ENCODE data around the gene SETD2.
A peak's percentile ranks its signal among the peaks of the same experiment; 100 is the strongest.
"Not testable (repeated sequence)": the region's sequence is repeated elsewhere in the genome, so short reads cannot be mapped to it uniquely, and the experiment has no call there.

Gene SETD2

GRCh38 chr3:47026432-47026831 lies 137.5 kb downstream of the SETD2 start:
- DNase-seq: not testable (repeated sequence)

DNA sequence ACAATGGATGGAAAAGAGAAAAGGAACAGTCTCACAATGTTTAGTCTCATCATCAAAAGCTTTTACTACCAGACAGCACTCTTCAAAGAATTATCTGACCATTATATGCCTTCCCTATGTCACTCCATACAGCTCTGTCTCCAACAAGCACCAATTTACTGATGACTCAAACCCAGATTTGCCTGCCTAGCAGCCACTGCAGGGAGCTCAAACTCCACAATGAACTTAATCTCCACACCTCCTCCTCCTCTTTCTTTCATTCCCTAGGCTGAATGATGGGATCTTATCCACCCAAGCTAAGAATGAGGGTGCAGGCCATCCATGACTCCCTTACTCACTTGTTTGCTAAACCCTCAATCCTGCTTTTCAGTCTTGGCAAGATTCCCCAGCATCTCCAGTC lies 139.0 kb downstream of the SETD2 start:
- DNase-seq: no peak

DNA sequence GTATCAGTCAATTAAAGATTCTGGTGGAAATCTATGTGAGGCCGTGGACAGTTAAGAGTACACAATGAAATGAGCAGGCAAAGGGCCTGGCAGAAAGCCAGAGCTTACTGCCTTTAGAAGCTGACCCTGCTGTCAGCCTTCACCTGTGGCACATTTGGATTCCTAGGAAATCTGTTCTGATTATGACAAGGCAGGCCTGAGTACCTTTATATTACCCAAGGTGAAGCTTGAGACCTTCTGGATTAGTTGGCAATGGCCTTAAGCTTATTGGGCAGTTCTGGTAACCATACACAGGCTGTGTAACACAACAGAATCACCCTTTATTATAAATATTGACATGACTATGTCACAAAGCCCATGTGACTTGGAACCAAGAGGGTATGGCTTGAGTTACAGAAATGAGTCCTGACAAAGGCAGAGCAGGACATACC lies 141.3 kb downstream of the SETD2 start:
- no peak for DNase-seq

GRCh38 chr3:47020311-47020710 lies 143.6 kb downstream of the SETD2 start:
- DNase-seq: no peak

GRCh38 chr3:47019201-47019600 lies 144.7 kb downstream of the SETD2 start:
- DNase-seq: no peak

- no peak for DNase-seq
Observed at GRCh38 chr3:47018269-47018611, 145.7 kb downstream of the SETD2 start.

DNA sequence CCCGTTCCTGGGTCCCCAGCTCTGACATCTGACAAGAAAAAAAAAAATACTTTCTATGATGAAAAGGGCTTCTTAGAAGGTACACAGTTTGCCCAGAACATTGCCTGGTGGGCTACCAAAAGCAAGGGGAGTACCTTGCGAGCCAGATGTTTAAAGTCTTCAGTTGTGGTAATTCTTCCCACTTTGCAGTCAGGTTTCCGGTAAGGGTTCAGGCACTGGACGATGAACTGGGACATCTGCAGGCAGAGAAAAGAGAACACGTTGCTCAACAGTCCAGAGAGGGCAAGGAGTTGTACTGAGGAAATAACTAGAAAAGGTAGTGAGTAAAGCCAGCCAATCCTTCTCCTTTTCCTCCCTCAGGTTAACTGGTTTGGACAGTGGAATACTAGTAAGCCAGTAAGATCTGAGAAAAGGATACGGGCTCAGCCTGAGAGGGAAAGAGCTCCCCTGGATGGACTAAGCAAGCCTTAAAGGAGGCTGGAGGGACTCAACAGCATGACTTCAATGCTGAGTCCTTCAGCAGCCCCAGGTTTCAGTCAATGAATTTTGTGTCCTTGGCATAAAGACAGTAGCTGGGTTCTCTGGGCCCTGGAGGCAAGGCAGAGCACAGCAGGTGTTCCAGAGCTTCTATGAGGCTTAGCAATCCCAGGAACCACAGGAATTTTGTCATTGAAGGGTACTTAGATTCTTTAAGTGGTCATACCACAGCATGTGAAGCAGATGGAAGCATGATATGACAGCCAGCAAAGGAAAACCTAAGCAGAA lies 146.2 kb downstream of the SETD2 start:
- DNase-seq: no peak

GRCh38 chr3:47016934-47017435 lies 146.9 kb downstream of the SETD2 start:
- DNase-seq: no peak

DNA sequence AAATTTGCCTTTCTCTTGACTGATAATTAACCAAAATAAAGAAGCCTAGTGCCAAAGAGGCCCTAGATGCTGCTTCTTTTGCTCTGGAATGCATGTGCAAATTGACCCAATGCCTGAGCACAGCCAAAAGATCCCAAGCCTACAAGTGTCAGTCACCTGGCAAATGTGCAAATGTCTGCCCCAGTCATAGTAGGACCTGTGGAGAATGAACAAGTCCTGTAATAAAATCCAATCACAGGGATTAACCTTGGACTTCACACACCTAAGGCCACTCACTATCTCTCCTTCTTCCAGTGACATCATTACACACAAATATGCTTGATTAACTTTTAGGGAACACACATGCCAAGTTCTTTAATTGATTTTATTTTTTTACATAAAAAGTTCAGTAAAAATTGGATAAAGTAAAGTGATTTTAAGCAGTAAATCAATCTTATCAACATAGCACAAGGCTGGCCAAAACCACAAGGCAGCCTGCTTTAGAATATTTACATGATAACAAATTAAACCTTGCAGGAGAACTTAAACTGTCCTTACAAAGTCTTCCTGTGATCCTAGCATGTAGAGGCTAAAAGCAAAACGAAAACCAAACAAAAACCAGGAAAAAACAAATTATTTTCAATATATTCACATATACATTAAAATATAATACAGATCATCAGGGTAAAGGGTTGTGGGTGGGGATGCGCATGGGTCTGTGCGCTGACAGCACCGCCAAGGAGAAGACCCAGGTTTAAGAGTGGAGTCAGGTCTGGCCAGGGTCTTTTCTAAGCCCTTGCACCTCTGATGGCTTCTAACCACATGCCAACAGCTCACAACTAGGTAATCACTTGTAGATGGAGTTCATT lies 147.6 kb downstream of the SETD2 start:
- DNase-seq: no peak

- no peak for DNase-seq
Observed at GRCh38 chr3:47015151-47015550, 148.8 kb downstream of the SETD2 start.

GRCh38 chr3:47014036-47014435 lies 149.9 kb downstream of the SETD2 start:
- no peak for DNase-seq

GRCh38 chr3:47013231-47013630 lies 150.7 kb downstream of the SETD2 start:
- DNase-seq: no peak

DNA sequence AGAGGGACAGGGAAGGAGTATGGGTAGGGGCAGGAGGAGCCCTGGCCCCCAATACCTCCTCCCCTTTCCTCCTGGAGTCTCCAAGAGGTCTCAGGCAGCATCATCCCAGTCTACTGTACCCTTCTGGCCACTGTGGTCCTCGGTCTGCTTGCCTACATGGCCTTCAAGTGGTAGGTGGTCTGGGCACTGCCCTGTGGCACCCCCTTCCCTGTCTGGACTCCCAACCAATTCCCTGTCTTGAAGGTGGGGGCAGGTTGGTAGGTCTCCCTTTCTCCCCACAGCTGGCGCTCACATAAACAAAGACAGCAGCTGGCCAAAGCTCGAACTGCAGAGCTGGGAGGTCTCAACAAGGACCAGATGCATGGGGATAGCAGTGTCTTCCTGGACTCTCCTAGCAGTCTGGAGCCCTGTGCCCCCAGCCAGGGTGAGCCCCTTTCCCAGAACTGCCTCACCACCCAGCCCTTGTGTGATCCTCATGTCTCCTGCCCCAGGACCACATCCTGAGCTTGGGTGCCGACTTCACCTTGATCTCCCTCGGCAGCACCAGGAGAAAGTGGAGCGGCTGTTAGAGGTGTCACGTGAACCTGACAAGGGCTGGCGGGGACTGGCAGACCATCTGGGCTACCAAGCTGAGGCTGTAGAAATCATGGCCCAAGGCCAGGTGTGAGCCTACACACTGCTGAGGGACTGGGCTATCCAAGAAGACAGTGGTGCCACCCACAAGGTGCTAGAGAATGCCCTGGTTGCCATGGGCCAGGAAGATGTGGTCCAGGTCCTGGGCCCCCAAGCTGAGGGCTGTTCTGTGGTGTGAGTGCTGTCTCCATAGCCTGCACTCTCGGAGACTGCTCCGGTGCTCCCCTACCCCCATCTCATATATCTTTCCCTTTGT lies 151.3 kb downstream of the SETD2 start:
- no peak for DNase-seq

DNA sequence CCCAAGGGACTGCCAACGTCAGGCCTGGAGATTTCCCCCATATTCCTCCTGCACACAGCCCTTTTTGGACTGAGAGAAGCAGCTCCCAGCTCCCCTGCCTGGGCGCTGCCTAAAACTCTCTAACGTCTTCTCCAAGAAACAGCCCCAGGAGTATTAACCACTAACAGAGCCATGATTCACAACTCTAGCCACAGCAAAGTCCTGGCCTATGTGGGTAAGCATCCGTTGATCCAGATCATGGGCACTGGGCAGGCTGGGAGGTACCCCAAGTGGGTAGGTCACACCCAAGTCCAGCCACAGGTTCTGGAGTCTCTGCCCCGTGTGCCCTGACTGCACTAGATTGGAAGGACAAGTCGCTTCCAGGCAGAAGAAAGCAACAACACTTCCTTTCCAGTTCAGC lies 152.5 kb downstream of the SETD2 start:
- DNase-seq: no peak

- no peak for DNase-seq
Observed at GRCh38 chr3:47010910-47011309, 153.0 kb downstream of the SETD2 start.

- DNase-seq: no peak
Observed at GRCh38 chr3:47010111-47010712, 153.7 kb downstream of the SETD2 start.

DNA sequence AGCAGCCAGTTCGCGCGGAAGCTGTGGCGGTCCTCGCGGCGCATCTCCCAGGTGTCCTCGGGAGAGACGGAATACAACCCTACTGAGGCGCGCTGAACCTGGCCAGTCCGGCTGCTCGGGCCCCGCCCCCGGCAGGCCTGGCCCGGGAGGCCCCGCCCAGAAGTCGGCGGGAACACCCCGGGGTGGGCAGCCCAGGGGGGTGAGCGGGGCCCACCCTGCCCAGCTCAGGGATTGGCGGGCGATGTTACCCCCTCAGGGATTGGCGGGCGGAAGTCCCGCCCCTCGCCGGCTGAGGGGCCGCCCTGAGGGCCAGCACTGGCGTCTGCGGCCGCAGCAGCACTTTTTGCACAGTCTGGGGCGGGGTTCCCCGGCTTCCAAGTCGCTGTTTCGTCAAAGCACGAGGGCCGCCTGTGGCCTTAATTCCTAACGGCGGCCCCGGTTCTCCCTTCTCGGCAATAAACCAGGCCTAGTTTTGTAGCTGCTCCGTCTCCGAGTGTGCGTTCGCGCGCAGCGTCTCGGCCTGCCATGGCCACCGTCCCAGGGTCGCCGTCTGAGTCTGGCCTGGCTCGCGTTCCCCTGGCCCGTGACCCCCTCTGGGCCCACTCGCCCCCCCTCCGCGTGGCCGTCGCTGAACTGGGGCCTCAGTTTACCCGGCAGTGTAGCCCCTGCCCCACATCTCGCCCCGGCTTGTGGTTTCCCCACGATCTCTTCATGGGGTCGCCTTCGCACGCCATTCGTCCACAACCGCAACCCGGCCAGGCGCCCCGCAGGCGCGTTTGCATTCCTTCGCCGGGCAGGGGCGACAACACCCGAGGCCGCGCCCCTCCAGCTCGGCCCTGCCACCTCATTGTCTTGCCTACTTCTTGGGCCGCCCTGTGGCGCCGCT lies 154.4 kb downstream of the SETD2 start:
- peak in 3 of 4 experiments; percentile 23 to 65 (median 29) for DNase-seq

DNA sequence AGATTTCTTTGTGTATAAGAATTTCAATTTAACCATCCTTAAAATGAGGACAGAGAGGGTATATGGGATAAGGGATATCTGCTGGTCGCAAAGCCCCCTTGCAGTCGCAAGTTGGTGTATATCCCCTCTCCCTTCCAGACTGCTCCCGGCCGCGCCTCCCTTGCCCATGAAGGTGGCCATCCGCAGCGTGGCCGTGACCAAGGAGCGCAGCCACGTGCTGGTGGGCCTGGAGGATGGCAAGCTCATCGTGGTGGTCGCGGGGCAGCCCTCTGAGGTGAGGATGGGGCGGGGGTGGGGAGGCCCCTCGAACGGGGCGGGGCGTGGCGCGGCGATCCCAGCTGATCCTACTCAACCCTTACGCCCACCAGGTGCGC lies 155.1 kb downstream of the SETD2 start:
- no peak for DNase-seq

DNA sequence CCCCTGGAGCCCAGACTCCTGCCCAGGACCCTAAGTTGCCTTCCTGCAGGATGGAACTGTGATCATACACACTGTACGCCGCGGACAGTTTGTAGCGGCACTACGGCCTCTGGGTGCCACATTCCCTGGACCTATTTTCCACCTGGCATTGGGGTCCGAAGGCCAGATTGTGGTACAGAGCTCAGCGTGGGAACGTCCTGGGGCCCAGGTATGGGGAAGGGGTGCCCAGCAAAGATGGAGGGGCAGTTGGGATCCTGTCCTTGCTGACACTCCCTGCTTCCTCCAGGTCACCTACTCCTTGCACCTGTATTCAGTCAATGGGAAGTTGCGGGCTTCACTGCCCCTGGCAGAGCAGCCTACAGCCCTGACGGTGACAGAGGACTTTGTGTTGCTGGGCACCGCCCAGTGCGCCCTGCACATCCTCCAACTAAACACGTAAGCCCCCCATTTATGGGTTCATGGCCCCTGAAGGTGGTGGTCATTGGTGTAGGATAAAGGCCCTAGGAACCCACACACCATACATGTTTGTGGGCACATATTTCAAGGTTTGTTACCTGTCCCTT lies 155.6 kb downstream of the SETD2 start:
- no peak for DNase-seq

DNA sequence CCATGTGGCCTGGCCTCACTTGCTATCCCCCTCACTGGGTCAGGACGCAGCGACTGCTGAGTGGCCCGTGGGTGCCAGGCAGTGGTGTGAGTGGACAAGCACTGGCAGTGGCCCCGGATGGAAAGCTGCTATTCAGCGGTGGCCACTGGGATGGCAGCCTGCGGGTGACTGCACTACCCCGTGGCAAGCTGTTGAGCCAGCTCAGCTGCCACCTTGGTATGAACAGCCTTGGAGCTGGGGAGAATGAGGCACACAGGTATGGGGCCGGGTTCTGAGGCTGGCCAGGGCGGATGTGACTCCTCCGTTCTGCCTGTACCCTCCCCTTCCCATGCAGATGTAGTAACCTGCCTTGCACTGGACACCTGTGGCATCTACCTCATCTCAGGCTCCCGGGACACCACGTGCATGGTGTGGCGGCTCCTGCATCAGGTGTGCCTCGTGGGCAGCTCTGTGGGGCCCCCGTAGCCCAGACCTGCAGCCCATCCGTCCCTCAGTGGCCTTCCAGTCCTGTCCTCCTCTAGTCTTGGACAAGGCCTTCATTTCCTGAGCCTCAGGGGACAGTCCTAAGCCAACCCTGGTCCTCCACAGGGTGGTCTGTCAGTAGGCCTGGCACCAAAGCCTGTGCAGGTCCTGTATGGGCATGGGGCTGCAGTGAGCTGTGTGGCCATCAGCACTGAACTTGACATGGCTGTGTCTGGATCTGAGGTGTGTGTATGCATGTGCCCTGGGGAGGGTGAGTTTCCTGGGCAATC lies 156.3 kb downstream of the SETD2 start:
- no peak for DNase-seq

GRCh38 chr3:47007001-47007400 lies 156.9 kb downstream of the SETD2 start:
- DNase-seq: no peak

Data from activated naive CD4-positive, alpha-beta T cell (primary cell).